HEK293T (cell line): ENCODE results near the gene DRD2.

Source experiments
- BHLHE40 ChIP-seq: fragments of 450-650 bp; IDR thresholded peaks from 2 replicates; pipeline ENCODE4 v1.6.1; 2016; ENCODE audit warnings: mild to moderate bottlenecking, moderate library complexity, borderline replicate concordance
- FOXM1 ChIP-seq: fragments of 450-650 bp; IDR thresholded peaks from 2 replicates; pipeline ENCODE4 v1.6.1; 2017; ENCODE audit warnings: mild to moderate bottlenecking, borderline replicate concordance
- HDGF ChIP-seq: fragments of 450-650 bp; IDR thresholded peaks from 2 replicates; pipeline ENCODE4 v1.6.1; 2017; ENCODE audit warnings: antibody characterized with exemption, borderline replicate concordance
- SUZ12 ChIP-seq: fragments of 450-650 bp; IDR thresholded peaks from 2 replicates; pipeline ENCODE4 v1.6.1; 2016; ENCODE audit warnings: mild to moderate bottlenecking
- TARDBP ChIP-seq: fragments of 450-650 bp; IDR thresholded peaks from 2 replicates; pipeline ENCODE4 v1.6.1; 2016
- ZNF384 ChIP-seq: fragments of 450-650 bp; IDR thresholded peaks from 2 replicates; pipeline ENCODE4 v1.6.1; 2016

- TF ChIP-seq HDGF (no peak), BHLHE40 (no peak), ZNF384 (no peak), TARDBP (no peak), SUZ12 (no peak), FOXM1 (no peak)
These were observed at the start of gene DRD2 for GRCh38 chr11:113475160-113475761.
